HG03432 (cell line): ENCODE measurements around the gene KRCC1.

Experiments
- ATAC-seq: cut with Tn5 transposase; IDR thresholded peaks from one replicate; pipeline ENCODE4 v1.9.1; 2021; ENCODE audit warnings: mild to moderate bottlenecking, moderate library complexity; ENCODE audit not compliant: unreplicated experiment

The KRCC1 gene

GRCh38 chr2:88055371-88056128 is at the start of gene KRCC1:
KRCC1 (minus strand) TSS chr2:88055783; CDS start chr2:88028563, 27,220 bp downstream.
- ATAC-seq: peak; percentile 96

GRCh38 chr2:88100489-88100858 is 44.9 kb upstream of the KRCC1 start:
- no peak for ATAC-seq

- no peak for ATAC-seq
Observed at GRCh38 chr2:88099798-88100488, 44.4 kb upstream of the KRCC1 start.

GRCh38 chr2:88098558-88098900 is 42.9 kb upstream of the KRCC1 start:
- no peak for ATAC-seq

GRCh38 chr2:88097891-88098557 is 42.4 kb upstream of the KRCC1 start:
- no peak for ATAC-seq

- no peak for ATAC-seq
Observed at GRCh38 chr2:88097192-88097591, 41.6 kb upstream of the KRCC1 start.

GRCh38 chr2:88096708-88097107 is 41.1 kb upstream of the KRCC1 start:
- no peak for ATAC-seq

- no peak for ATAC-seq
Observed at GRCh38 chr2:88095022-88095421, 39.4 kb upstream of the KRCC1 start.

- no peak for ATAC-seq
Observed at GRCh38 chr2:88092773-88093172, 37.2 kb upstream of the KRCC1 start.

GRCh38 chr2:88091943-88092342 is 36.4 kb upstream of the KRCC1 start:
- no peak for ATAC-seq

GRCh38 chr2:88090446-88091283 is 35.1 kb upstream of the KRCC1 start:
- ATAC-seq: no peak

- ATAC-seq: no peak
Observed at GRCh38 chr2:88088999-88089398, 33.4 kb upstream of the KRCC1 start.

- ATAC-seq: no peak
Observed at GRCh38 chr2:88087763-88088162, 32.2 kb upstream of the KRCC1 start.

- no peak for ATAC-seq
Observed at GRCh38 chr2:88087073-88087472, 31.5 kb upstream of the KRCC1 start.

GRCh38 chr2:88086401-88086800 is 30.8 kb upstream of the KRCC1 start:
- ATAC-seq: no peak

- no peak for ATAC-seq
Observed at GRCh38 chr2:88085602-88086001, 30.0 kb upstream of the KRCC1 start.

- ATAC-seq: no peak
Observed at GRCh38 chr2:88085099-88085498, 29.5 kb upstream of the KRCC1 start.

GRCh38 chr2:88082781-88083180 is 27.2 kb upstream of the KRCC1 start:
- no peak for ATAC-seq

GRCh38 chr2:88081924-88082608 is 26.5 kb upstream of the KRCC1 start:
- ATAC-seq: no peak

GRCh38 chr2:88080545-88080944 is 25.0 kb upstream of the KRCC1 start:
- no peak for ATAC-seq
